GM18907 (cell line): ENCODE results near the gene ACIN1.
"Not testable (repeated sequence)": the region's sequence is repeated elsewhere in the genome, so short reads cannot be mapped to it uniquely, and the experiment has no call there.

ENCODE experiments used
- ATAC-seq: cut with Tn5 transposase; IDR thresholded peaks from one replicate; pipeline ENCODE4 v1.9.1; 2021; ENCODE audit warnings: mild to moderate bottlenecking, moderate library complexity; ENCODE audit not compliant: unreplicated experiment

Gene ACIN1

DNA sequence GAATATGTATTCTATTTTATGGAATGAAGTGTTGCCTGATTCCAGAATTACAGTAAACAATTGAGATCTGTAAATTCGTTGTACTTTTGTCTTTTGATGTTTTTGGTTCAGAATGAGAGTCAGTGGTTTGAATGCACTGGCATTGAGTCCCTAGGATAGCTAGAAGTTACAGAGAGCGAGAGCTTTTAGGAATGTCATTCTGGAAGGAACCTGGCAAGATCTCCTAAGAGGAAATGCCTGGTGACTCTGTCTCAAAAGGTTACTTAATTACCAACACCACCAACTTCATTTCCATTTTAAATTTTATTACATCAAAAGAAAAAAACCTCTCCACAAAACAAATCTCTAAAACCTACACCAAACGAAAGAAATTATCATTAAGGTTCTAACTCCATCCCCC is 30.1 kb upstream of the ACIN1 start:
- no peak for ATAC-seq

DNA sequence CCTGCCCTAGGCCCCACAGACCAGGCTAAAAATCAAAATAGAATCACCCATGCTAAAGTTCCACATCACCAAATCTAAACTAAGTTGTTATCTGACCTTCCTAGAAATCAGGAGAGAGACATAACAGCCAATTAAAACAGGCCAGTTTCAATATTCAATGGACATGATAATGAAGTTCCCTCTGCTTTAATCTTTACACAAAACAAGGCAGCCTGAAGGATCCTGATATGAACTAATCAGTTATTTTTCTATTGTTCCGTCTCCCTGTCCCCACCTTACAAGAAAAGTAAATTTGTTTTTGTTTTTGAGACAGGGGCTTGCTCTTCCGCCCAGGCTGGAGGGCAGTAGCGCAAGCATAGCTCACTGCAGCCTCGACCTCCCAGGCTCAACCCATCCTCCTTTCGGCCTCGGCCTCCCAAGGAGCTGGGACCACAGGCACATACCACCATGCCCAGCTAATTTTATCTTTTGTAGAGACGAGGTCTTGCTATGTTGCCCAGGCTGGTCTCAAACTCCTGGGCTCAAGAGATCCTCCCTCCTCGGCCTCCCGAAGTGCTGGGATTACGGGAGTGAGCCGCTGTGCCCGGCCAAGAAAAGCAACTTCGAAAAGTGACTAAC is 29.5 kb upstream of the ACIN1 start:
- no peak for ATAC-seq

DNA sequence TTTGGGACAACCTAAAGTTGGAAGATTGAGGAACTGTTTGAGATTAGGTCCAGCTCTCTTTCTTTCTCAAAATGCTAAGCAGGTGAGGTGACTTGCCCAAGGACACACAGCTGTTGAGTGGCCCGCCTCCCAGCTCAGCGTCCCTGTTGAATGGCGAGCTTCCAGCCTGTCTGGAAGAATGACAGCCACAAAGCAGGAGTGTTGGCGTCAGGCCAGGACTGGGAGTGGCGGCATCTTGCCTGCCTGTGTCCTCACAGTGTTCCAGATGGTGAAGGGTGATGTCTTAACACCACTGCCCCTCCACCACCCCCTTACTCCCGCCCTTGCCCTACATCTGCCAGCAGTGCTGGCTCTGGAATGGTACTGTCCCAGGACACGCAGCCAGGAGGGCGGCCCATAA is 28.5 kb upstream of the ACIN1 start:
- ATAC-seq, result no peak

DNA sequence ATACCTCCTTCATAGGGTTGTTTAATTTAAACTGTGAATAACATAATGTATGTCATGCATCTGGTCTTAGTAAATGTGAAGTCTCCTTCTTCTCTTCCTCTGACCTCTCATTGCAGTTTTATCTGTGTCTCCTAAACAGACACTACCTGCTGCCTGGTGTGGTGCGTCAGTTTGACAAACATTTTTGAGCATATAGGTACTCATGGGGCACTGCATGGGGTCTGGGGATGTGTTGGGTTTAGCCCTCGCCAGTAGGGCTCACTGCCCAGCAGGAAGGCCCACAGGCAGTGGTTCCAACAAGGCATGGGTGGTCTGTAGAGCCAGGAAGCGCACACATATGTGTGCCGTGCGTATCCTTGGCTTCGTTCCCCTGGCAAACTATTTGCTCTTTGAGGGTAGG is 27.1 kb upstream of the ACIN1 start:
- ATAC-seq, result no peak

DNA sequence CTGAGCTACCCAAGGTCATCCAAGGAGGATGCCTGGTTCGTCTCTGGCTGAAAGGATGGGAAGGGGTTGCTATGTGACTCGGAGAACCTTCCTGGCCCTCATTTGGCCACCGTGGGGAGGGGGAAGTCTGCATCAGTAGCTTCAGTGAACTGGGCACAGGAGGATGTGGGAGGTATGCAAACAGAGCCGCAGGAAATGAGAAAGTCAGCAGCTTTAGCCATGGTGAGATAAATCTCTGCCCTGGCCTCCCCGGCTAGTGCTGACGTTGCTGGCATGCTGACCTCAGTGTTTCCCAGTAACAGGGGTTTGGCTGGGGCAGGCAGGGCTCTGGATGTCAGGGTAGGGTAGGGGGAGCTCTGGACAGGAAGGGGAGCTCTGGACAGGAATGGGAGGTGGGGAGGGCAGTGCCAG is 26.4 kb upstream of the ACIN1 start:
- peak; percentile 51 for ATAC-seq

DNA sequence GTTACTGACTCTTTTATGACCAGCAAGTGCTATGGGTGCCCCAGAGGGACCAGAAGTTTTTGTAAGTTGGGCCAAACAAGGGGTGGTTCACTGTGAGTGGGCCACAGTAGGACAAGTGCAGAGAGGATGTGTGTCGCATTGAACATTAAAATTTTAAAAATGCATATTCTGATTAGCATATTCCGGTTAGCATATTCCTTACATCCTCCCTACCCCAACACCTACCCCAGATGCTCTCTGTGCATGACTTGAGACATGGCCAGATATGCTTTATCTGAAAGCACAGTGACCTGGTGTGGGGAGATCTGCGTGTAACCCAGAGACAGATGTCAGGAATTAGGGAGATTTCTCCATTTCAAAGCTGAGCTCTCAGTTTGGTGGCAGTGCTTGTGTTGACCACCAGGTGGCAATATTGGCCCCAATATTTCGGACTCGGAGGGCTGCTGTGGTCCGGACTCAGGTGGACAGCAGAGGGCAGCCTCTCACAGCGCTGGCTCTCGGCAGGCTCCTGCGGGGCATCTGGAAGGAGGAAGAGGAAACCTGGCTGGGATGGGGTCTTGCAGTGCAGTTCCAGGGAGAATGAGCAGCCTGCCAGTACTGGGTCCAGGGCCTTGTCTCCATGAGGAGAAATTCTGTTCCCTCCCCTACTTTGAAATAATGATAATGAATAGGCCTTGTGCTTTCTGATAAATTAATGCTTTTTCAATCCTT is 25.8 kb upstream of the ACIN1 start:
- peak; percentile 74 for ATAC-seq

DNA sequence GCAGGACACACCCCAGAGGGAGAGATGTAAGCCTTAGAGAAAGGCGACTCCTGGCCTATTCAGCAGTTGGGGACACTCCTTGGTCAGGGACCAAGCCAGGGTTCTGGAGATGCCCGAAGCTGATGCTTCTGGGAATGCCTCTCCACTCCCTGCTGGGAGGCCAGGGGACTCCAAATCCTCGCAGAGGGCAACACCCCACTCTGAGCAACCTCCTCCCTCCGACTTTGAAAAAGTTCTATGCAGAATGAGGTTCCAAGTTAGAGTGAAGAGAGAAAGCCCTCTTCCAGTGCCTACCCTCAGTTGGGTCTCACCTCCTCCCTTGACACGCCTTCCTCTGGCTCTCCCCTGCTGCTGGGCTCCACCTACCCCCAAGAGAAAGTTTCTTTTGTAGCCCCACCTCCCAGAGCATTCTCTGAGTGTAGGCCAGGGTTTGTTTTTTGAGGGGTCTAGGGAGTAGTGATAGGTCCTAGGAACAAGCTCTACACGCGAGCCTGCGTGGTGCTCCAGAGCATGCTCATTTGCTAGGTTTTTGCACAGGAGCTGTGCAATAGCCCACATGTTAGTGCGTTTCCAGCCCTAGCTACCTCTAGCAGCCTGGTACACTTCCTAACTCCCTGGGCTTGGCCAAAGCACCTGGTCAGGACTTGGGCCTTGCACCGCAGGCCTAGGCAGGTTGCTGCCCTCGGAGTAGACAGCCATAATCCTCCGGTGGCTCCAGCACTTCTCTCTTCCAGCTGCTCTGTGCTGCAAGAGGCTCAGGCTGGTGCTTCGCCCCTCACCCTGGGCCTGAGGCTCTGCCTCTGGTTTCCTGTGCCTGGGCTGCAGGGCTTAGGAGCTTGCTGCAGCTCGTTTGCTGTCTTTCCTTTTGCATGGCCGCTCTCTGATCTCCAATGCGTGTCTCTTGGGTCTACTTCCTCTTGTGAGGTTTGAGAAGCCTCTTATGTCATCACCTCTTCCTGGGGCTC is 24.7 kb upstream of the ACIN1 start:
- no peak for ATAC-seq

DNA sequence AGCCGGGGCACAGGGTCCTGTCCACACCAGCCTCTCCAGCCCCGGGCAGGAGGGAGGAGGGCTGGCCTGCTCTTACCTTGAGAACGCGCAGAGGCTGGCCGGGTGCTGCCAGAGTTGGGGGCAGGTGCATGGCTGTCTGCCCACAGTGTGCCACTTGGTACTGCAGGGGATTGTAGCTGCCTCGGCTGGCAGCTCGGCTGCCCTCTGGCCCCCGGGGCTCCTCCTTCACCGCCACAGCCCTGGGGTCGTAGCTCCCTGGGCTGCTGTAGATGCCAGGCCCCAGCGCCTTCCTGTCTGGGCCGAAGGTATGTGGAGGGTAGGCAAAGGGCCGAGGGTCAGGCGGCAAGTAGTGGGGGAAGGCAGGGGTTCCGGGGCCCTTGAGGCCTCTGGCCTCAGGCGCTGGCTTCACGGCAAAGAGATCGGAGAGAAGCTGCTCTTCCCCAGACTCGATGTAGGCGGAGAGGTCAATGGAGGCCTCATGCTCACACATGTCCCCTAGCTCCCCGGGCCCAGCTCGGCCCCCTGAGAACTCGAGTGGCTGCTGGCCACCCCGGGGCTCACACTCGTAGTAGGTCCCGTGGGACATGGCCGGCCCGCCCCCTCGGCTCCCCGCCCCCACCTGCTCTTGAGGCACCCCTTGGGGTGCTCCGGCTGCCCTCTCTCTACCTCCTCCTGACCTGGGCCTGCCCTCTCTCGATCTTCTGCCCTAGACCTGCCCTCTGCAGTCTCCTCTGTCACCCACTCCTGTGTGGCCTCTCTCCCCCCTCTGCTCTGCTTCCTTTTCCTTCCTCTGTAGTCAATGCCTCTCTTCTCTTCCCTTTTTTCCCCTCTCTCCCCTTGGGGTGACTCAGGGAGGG is 23.8 kb upstream of the ACIN1 start, which contains the start of gene CEBPE:
Gene CEBPE (minus strand): TSS at position 750 of the 857 bp plus-strand sequence. CDS start 164 bp downstream, at position 586.
- ATAC-seq, result no peak

DNA sequence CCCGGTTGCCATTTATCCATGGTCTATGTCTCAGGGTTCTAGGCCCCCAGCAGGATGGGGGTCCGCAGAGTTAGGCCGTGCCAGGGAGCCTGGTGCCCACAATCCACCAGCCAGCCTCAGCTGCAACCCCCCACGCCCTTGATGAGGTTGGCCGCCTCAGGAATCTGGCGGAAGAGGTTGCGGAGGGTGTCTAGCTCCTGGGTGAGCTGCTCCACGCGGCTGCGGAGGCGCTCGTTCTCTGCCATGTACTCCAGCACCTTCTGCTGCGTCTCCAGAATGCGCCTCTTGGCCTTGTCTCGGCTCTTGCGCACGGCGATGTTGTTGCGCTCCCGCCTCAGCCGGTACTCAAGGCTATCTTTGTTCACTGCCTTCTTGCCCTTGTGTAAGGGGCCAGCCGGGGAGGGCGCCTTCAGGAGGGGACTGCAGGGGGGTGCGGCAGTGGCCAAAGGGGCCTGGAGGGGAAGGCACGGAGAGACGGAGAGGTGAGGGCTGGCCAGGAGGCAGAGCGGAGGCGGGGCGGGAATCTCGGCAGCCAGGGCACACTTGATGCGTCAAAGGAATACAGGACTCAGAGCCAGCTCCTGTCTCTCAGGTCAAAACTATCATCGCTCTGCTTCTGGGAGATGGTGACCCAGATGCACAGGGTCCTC is 22.6 kb upstream of the ACIN1 start:
- no peak for ATAC-seq

DNA sequence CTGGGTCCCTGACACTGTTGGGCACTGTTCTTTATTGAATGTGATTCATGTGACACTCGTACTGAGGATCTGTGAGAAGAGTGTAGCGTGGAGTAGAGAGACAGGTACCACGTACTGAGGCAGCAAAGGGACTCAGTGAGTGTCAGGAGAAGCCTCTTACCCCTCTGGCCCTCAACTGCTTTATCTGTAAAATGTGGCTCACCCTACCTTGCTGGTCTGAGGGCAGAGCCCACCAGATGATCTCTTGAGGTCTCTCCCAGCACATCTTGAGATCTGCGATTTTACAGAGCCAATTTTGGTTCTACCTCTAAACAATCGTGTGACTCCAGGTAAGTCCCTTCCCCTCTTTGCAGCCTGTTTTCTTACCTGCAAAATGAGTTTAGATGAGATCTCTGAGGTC is 21.0 kb upstream of the ACIN1 start:
- ATAC-seq, result no peak

DNA sequence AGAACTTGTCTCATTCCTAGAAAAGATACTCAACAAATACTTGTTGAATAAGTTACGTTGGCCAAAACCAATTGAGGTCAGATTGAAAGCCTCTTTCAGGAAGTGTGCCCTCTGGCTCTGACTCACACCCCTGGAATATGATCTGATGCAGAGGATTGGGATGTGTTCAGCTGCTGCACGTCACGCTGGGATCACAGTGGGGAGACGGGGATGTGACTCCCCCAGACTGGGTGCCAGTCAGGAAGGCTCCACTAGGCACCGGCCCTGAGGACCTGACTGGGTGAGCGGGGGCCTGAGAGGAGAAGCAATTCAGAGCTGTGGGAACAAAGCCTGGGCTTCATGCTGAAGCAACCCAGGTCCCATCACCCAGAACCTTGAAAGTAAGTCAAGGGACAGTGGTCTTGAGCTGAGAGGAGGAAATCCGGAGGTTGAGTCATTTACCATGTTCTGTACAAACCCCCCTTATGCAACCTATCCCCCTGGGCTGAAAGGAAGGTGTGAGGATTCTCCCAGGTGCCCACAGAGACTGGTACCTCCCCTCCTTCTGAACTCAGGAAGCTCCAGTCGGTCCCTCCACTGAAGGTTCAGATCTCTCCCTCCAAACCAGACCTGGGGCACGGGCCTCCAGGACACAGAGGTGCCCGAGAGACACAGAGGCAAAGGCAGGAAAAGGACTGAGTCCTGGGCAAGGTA is 20.2 kb upstream of the ACIN1 start:
- no peak for ATAC-seq

DNA sequence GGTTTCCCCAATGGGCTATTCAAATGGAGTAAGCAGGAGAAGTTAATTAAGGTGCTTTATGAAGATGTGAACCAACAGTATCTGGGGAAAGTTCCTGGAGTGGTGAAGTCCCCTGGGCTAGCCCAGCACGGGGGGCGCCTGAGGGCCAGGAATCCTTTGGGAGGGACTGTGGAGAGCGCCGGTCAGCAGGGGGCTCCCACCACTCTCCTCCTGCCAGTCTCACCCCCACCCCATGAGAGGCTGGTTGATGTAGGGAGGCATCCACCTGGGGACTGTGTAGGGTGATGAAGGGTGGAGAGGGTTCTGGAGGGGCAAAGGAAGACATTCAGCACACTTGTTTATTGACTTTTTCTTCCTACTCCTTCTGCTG is 19.7 kb upstream of the ACIN1 start:
- no peak for ATAC-seq

DNA sequence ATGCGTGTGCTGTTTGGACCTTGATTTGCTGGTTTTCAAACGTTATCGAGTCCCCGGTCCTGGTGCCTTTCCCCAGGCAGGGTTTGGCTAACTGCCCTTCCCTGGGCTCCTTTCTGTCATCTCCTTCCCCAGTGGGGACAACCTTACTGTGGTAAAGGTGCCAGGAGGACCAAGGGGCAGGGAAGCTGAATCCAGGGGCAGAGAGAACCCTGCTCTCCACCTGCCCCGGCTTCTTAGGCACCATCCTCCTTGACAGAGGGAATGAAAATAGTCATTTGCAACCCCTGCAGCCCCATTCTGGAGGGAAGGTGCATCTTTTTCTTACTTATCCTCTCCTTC is 19.2 kb upstream of the ACIN1 start:
- ATAC-seq, result no peak

DNA sequence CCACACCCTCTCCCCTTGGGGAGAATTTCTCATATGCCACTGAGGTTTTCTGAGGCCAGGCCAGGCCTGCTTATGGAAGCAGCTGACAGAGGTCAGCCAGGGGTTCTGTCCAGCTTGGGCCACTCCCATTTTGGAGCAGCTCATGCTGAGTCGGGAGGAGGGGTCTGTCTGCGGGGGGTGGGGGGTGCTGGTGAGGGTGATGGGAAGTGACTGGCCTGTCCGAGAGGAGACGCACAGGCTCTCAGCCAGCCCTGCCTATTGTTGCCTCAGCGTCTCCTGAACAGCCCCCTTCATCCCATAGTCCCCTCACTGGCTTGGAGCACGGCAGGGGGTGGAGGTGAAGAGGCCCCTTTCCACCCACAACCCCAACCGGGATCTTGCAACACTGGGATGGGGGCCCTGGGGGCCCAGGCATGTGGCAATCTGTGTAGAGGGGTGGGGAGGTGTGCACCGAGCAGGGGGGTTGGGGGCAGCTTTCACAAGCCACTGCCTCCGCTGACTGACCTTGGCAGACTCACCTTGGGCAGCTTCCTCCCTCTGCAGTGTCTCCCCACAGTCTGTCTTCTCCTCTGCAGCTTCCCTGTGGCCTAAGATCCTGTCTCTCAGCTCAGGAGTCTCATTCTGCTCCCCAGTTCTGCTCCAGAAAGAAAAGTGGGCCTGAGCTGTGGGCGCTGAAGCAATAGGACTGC is 18.6 kb upstream of the ACIN1 start:
- ATAC-seq, result no peak

DNA sequence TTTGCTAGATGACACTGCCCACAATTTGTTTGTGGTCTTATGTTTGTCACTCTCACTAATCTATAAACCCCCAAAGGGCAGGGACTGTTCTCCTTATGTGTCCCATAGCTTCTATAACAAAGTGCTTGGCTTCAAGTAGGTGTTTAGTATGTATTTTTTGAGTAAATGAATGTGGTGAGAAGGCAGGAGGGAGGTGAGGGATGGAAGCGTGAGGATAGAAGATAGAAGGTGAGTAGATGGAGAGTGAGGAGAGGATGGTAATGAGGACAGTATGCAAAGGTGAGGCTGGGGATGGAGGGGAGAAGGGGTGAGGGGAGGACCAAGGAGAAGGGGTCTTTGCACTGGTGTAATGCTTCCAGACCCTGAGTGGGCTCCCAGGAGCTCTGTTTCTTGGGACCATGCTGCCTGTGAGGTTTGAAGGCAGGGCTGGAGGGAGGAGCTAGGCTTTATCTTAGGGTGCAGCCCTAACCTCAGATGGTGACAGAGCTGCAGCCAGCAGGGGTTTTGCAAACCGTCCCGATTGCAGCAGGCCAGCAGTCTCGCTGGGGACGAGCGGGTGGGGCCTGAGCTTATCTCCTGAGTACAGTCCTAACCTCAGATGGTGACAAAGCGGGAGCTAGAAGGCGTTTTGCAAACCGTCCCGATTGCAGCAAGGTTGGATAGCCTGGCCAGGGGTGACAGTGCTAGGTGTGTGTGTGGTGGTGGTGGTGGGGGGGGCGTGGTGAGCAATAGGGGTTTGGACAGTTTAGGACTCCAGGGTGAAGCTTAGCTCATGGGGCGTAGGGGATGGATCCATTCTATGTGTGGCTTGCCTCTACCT is 17.6 kb upstream of the ACIN1 start:
- ATAC-seq, result no peak

DNA sequence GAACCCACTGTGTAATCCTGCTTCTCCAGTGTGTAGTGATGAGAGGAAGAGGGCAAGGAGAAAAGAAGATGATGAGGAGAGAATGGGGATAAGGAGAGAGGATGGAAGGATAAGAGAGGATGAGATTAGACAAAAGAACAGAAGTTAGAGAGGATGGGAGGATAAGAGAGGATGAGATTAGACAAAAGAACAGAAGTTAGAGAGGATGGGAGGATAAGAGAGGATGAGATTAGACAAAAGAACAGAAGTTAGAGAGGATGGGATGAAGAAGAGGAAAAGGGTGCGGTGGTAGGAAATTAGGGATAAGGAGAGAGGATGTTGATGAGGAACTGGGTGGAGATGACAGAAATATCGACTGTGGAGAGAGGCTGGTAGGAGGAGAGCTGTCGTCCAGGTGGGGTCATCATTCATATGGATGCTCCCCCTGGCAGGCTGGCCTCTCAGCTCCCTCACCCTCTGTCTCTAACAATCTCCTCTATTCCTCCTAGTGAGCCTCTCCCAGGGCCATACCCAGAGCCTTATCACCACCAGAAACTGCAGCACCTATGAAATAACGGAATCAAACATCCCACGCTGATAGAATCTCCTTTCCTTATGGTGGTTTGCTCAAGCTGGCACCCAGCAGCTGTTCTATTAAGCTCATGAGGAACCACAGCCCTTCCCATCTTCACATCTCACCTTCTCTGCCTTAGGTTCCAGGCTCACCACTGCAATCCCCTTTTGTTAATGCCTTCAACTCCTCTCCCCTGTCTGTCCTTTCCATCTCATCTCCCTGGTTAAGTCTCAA is 15.8 kb upstream of the ACIN1 start:
- no peak for ATAC-seq

DNA sequence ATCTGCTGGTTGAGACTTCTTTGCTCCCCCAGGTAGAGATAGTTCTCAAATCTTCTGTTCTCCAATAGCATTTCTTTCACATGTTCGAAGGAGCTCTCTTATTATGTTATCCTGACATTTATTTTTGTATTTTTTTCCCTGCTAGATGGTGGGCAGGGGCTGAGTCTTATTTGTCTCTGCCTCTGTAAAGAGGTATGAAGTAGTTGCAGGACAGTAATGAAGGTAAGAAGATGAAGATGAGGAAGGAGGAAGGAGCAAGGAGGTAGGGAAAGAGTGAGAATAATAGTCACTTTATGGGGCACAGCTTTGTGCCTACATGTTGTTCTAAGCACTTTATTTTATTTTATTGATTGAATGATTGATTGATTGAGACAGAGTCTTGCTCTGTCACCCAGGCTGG is 14.8 kb upstream of the ACIN1 start:
- no peak for ATAC-seq

DNA sequence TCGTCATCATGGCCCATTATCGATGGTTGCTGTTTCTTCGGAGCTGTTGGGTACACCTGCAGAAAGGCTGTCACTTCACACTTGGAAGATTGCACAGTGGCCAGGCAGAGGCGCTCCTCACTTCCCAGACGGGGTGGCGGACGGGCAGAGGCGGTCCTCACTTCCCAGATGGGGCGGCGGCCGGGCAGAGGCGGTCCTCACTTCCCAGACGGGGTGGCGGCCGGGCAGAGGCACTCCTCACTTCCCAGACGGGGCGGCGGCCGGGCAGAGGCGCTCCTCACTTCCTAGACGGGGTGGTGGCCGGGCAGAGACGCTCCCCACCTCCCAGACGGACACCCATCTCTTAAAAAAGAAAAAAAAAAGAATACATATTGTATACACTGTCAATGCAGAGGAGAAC is 13.2 kb upstream of the ACIN1 start:
- ATAC-seq, result not testable (repeated sequence)
